GM10266 (cell line): ENCODE measurements around the gene KLF12.

Source experiments
- DNase-seq: peaks from one replicate; pipeline ENCODE4 v3.0.0; 2012; ENCODE audit errors: extremely low spot score
- TF ChIP-seq, protein P1 (sequence below): IDR thresholded peaks from 2 replicates; pipeline ENCODE4 v1.5.1; 2012; ENCODE audit warnings: mild to moderate bottlenecking, low read depth; ENCODE audit not compliant: control insufficient read depth, insufficient read depth; ENCODE audit errors: missing control alignments

KLF12 gene

DNA sequence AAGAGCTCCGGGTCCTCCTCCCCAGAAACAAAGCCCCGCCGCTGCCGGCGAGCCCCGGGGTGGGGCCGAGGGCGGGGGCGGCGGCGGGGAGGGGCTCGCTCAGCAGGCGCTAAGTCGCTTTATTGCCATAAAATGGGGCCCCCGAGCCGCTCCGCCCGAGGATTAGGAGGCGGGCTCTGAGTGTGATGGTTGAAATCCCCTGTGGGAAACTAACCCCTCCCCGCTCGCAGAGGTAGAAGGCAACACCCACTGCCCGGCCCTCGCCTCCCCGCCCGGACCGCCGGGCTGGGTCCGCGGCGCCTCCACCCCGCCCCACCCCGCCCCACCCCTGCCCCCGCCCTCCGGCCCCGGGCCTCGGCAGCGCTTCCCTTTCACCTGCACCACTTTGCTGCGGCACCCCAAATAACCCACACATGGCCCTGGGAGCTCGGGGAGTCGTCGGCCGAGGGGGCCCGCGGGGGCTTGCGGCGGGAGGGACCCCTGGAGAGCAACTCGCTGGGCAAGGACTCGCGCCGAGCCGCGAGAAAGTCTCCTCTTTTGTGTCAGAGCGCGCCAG, at the start of gene KLF12:
Gene KLF12, minus strand, starts transcription at position 184 of the 556 bp plus-strand sequence.
- TF ChIP-seq, protein P1, sequence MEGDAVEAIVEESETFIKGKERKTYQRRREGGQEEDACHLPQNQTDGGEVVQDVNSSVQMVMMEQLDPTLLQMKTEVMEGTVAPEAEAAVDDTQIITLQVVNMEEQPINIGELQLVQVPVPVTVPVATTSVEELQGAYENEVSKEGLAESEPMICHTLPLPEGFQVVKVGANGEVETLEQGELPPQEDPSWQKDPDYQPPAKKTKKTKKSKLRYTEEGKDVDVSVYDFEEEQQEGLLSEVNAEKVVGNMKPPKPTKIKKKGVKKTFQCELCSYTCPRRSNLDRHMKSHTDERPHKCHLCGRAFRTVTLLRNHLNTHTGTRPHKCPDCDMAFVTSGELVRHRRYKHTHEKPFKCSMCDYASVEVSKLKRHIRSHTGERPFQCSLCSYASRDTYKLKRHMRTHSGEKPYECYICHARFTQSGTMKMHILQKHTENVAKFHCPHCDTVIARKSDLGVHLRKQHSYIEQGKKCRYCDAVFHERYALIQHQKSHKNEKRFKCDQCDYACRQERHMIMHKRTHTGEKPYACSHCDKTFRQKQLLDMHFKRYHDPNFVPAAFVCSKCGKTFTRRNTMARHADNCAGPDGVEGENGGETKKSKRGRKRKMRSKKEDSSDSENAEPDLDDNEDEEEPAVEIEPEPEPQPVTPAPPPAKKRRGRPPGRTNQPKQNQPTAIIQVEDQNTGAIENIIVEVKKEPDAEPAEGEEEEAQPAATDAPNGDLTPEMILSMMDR: no peak

DNA sequence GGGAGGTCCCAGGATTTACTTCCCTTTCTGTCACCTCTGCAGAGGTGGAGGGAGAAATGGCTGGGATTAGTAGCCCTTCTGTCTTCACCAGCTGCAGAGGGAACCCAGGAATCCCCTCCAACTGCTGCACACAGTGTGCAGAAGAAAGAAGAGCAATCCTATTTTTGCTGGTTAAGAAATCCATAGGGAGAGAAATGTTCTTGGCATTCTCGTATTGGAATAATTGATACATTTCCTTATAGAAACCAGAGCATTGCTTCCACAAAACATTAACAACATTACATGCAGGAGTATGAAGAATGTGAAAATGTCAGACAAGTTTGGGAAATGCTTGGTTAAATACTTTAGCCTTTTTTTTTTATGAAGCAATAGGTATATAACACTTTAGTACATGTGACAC, 48.3 kb upstream of the KLF12 start:
- TF ChIP-seq, protein P1: no peak
- no peak for DNase-seq

More for the DNA sequence above, at the start of gene KLF12:
- DNase-seq: peak; percentile 94

- TF ChIP-seq, protein P1: no peak
- no peak for DNase-seq
Observed at GRCh38 chr13:74174810-74175209, 40.6 kb upstream of the KLF12 start.

DNA sequence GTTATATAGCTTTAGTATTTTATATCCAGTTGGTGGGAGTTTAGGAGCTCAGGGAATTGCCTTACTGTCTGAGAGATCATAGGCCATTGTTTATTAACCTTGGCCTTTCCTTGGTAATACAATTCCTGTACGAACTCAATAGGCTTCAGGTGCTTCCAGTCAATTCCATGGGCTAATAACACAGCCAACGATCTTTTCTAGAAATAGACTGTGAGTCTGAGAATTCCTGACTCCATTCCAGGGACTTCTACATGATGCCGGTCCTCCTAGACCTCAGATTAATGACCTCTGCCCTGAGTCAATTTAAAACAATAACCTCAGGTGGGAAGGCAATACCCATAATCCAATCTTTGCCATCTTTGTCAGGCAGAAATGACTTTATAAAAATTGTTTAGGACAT, 39.6 kb upstream of the KLF12 start:
- TF ChIP-seq, protein P1: no peak
- DNase-seq: no peak

DNA sequence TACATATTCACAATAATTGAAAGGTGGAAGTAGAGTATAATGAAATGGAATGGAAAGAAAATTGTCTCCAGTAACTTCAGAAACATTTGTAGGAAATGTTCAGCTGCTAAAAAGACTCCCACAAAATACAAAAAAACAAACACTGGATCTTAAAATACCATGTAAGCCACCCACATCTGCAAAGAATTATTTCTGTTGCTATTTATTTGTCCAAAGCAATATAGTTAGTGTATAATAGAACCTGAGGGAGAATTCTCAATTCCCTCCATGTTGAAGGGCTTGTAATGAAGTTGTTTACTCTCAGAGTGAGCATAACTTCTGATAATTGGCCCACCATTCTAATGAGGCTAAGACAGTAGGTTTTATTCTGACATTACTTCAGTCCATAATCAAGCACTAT, 37.4 kb upstream of the KLF12 start:
- no peak for DNase-seq
- TF ChIP-seq, protein P1: no peak

- TF ChIP-seq, protein P1: no peak
- no peak for DNase-seq
Observed at GRCh38 chr13:74169676-74170075, 35.5 kb upstream of the KLF12 start.

DNA sequence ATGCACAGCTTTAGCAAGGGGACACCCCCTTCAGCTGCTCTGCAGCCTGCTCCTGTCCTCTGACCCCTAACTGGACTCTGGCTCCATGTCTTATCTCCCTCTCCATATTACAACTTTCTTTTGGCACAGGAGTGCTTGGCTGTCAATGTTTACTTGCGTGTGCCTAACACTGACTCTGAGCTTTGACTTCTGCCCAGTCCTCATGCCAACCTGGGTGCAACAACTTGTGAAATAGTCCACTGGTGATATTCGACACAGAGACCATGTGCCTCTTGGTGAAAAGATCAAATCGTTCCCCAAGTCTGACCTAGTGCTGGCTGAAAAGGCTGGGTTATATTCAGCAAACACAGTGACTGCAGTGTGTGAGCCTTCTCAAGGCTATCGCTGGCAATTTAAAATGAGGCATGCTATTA, 34.1 kb upstream of the KLF12 start:
- TF ChIP-seq, protein P1: no peak
- DNase-seq: no peak
